GM10248 (cell line): ENCODE data around the gene DLX4.

Experiments used
- CTCF ChIA-PET: fragments of 300-600 bp; sonication (Branson Sonifier 250); formaldehyde crosslinking; extraction: SDS; loops from one replicate; lab custom pipeline; 2021; ENCODE audit warnings: antibody characterized with exemption; lab: Yijun Ruan, JAX
- POLR2A ChIA-PET: fragments of 350-650 bp; sonication (Branson Sonifier 250); formaldehyde crosslinking; extraction: SDS; loops from one replicate; lab custom pipeline; 2020; ENCODE audit warnings: antibody characterized with exemption; lab: Yijun Ruan, JAX
- DNase-seq: peaks from one replicate; pipeline ENCODE4 v3.0.0; 2012; ENCODE audit errors: extremely low spot score
- TF ChIP-seq, protein P1 (sequence below): IDR thresholded peaks from 2 replicates; pipeline ENCODE4 v1.5.1; 2012; ENCODE audit warnings: mild to moderate bottlenecking, low read depth; ENCODE audit errors: extremely low read depth, missing control alignments, control extremely low read depth

DLX4 gene

DNA sequence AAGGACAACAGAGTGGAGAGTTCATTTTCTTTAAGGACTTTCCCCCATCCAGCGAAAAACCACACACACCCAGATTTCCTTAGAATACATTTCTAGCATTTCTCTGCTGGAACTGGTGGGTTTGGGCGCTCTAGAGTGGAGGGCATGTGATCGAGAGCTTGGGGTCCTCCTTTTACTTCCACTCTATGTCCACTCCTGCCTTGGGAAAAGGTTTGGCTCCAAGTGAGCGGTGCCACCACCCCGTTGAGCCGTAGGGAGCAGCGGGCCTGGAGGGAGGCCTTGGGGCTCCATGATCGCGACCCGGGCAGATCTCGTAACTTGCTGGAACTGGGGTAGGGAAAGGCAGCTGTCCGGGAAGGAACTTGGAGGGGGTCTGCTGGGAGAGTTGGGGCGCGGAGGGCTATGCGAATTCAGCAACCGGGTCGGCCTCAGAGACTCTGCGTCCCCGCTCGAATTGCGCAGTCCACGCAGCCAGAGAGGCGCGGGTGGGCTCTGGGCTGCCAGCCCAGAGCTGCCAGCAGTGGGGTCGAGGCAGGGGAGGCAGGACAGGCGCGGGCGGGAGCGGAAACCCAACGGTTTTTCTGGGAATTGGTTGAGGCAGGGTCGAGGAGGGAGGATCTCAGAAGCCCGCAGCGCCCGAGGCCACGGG, 2.3 kb downstream of the DLX4 start:
- CTCF ChIA-PET = interaction anchor here (1.0 to 2.1 kb wide), 4 partner anchors 19 to 405 kb away, joined by 3 to 6 read pairs (median 4); no protein-coding TSS in a partner anchor
- TF ChIP-seq, protein P1, sequence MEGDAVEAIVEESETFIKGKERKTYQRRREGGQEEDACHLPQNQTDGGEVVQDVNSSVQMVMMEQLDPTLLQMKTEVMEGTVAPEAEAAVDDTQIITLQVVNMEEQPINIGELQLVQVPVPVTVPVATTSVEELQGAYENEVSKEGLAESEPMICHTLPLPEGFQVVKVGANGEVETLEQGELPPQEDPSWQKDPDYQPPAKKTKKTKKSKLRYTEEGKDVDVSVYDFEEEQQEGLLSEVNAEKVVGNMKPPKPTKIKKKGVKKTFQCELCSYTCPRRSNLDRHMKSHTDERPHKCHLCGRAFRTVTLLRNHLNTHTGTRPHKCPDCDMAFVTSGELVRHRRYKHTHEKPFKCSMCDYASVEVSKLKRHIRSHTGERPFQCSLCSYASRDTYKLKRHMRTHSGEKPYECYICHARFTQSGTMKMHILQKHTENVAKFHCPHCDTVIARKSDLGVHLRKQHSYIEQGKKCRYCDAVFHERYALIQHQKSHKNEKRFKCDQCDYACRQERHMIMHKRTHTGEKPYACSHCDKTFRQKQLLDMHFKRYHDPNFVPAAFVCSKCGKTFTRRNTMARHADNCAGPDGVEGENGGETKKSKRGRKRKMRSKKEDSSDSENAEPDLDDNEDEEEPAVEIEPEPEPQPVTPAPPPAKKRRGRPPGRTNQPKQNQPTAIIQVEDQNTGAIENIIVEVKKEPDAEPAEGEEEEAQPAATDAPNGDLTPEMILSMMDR = no peak
- no peak for DNase-seq
- POLR2A ChIA-PET = no interaction called here

DNA sequence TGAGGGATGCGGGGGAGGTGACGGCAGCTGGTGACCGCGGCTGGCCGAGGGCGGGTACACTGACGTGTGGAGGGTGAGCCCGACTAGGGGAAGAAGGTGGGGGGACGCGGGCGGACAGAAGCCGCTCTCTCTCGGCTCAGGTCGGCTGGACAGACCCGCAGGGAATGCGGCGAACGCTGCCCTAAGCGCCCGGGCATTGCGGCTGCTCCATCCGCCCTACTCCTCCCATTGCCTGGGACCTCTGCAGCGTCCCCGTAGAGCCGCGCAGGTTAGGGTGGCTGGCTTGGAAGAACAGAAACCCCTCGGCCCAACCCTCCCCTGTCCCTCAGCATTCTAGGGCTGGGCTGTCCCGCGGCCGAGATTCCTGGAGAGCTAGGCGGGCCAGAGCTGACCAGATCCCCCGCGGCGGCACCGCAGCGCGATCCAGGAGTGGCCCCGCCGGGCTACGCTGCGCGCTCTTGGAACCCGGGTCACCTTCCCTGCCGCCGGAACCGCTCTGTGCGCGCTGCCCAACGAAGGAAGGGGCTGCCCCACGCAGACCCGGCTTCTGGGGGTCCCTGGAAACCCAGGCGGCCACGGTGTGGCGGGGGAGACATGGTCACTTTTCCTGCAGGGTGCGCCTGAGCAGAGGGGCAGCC, 3.0 kb downstream of the DLX4 start:
- TF ChIP-seq, protein P1 = no peak
- no peak for DNase-seq
- CTCF ChIA-PET = interaction anchor here (2.1 to 3.5 kb wide), 2 partner anchors 25 to 406 kb away, joined by 4 to 17 read pairs; no protein-coding TSS in a partner anchor
- POLR2A ChIA-PET = no interaction called here

DNA sequence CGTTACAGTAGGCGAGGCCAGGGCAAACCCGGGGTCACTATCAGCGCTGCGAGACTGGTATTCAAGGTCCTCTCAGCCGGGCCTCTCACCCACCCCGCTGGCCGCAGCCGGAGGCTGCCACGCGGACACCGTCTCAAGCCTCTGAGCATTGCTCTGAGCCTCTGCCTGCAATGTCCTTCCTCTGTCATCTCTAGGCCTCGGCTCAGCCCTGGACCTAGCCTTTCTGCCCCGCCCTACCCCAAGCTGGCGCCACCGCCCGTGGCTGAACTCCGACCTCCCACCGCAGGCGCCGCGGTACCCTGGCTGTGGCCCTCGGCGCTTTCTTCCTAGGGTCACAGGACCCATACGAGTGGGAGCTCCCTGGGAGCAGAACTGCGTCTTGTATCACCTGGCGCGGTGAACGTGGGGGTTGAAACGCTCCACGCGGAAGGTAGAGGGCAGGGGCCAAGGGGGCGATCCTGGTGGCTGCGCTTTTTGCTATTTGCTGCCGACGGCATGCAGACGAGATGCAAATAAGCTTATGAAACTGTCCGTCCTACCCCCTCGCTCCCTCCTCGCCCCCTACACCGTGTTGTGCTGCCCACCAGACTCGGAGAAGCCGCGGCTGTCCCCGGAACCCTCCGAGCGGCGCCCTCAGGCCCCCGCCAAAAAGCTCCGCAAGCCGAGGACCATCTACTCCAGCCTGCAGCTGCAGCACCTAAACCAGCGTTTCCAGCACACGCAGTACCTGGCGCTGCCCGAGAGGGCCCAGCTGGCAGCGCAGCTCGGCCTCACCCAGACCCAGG, 3.7 kb downstream of the DLX4 start:
- no peak for DNase-seq
- POLR2A ChIA-PET = no interaction called here
- TF ChIP-seq, protein P1 = no peak
- CTCF ChIA-PET = interaction anchor here (1.0 to 3.5 kb wide), 4 partner anchors 10 to 24 kb away, joined by 3 to 17 read pairs (median 6); partner anchors contain the start of gene DLX3

DNA sequence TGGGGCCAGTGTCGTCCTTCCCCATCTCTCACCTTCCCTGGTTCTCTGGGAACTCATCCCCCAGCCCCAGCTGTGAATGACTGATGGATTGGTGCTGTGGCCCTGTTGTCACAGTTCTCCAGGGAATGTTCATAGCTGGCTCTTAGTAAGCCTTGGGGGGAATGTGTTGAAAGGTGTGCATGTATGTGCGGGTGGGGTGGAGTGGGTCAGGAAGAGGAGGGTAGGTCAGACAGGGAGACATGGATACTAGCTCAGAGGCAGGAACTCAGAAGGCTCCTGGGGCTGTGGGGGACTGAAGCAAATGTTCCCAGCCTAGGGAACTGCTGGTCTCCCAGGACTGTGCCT, 4.3 kb downstream of the DLX4 start:
- TF ChIP-seq, protein P1 = no peak
- CTCF ChIA-PET = interaction anchor here (1.0 to 3.5 kb wide), 4 partner anchors 11 to 24 kb away, joined by 3 to 17 read pairs (median 6); partner anchors contain the start of gene DLX3
- no peak for DNase-seq
- POLR2A ChIA-PET = no interaction called here

DNA sequence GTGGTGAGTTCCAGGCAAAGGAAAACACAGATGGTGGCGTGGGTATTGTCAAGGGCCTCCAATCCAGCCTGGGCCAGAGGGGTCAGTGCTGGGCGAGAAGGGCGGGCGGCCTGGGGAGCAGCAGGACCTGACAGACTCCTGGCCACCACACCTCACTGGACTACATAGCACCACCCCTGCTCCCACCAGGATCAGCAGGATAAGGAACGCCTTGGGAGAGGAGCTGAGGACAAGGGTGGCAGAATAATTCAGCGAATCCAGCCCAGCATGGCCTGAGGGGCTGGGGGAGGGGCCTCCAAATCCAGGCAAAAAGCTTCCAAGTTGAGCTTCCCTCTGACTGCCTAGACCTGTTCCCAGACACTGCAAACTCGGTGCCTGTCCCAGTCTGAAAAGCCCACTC, 6.5 kb downstream of the DLX4 start:
- ChIA-PET POLR2A (no interaction called here), CTCF (interaction anchor here (0.9 to 3.5 kb wide), 6 partner anchors 9 to 419 kb away, joined by 3 to 17 read pairs (median 5); no protein-coding TSS in a partner anchor)
- DNase-seq = no peak
- TF ChIP-seq, protein P1 = no peak
